HG03575 (cell line): ENCODE results near the gene UBTF.

ENCODE experiments used
- ATAC-seq: cut with Tn5 transposase; IDR thresholded peaks from one replicate; pipeline ENCODE4 v1.9.1; 2021; ENCODE audit not compliant: unreplicated experiment, insufficient number of reproducible peaks, low FRiP score; ENCODE audit errors: extremely low read depth

UBTF gene

GRCh38 chr17:44219616-44220212, at the start of gene UBTF:
Gene UBTF, minus strand, starts transcription at chr17:44219675. Its CDS starts 1,446 bp downstream, at chr17:44218229.
- no peak for ATAC-seq

DNA sequence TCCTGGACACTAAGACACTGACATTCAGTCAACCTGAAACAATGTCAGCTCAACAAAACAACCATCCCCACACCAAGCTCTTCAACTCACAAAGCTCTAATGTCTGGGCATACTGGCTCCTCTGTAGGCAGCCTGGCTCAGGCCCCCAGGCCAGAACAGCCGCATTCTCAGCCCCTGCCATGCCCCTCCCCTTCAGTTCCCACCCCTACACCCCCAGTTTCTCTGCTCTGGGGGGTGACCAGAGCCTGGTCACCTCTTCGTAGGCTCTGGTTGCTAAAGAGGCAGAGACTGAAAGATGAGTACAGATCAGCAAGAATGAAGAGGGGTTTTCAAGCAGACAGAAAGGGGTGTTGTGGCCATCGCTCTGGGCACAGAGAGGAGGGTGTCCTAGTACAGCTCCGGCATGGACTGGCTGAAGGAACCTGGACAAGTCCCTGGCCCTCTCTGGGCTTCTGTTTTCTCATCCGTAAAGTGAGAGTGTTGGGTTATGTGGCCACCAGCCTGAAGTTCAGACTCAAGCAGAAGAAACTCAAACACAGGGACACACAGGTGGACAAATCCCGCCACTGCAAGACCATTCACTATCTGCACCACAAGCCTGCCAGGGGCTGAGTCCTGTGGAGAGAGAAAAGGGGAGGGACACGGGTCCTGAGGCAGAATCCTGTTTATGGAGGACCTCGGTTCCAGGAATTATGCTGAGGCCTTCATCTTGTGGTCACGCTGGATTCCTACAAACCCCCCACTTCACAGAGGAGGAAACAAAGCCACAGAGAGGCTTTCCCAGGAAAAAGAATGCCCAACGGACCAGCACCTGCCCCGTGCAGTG, 49.4 kb upstream of the UBTF start:
- no peak for ATAC-seq

DNA sequence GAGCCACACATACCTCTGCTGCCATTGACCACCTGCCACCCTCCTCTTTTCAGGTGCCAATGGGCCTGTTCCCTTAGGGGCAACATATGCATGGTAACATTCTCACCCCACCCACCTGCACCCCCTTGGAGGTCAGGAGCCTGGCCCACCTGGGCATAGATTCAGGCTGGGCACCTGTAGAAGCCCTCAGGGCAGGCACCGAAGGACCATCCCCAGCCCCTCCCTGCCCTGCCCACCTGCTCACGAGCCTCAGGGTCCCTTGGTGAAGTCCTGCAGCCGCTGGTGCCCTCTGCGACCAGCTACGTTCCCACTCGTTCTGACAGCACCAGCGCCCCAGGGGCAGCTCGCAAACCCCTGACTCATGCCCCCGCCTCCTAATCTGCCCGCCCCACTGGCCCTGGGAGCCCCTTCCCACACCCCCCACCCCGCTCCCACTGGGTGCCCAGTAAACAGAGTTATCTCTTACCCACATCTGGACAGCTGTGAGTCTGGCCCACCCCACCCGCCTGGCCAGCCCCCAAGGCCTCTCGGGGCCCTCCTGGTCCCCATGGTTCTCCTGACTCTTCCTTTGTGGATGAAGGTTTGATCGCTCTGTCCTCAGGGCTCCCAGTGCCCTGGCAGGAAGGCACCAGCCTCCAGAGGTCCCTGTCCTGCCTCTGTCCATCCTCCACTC, 48.5 kb upstream of the UBTF start, which contains the start of gene SLC4A1:
TSS of gene SLC4A1 (minus strand) at position 318 of the 673 bp plus-strand sequence. CDS start 5,269 bp downstream, outside the sequence.
- ATAC-seq, result no peak

DNA sequence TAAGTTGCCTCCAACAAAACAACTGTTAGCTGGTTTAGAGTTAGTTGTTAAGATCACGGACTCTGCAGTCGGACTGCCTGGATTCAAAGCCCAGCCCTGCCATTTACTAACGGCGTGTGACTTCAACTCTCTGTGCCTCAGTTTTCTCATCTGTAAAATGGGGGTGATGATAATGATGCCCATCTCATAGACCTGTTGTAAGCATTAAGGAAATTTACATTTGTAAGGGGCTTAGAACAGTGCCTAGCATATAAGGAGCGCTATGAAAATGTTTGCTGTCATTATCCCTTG, 47.6 kb upstream of the UBTF start:
- no peak for ATAC-seq

DNA sequence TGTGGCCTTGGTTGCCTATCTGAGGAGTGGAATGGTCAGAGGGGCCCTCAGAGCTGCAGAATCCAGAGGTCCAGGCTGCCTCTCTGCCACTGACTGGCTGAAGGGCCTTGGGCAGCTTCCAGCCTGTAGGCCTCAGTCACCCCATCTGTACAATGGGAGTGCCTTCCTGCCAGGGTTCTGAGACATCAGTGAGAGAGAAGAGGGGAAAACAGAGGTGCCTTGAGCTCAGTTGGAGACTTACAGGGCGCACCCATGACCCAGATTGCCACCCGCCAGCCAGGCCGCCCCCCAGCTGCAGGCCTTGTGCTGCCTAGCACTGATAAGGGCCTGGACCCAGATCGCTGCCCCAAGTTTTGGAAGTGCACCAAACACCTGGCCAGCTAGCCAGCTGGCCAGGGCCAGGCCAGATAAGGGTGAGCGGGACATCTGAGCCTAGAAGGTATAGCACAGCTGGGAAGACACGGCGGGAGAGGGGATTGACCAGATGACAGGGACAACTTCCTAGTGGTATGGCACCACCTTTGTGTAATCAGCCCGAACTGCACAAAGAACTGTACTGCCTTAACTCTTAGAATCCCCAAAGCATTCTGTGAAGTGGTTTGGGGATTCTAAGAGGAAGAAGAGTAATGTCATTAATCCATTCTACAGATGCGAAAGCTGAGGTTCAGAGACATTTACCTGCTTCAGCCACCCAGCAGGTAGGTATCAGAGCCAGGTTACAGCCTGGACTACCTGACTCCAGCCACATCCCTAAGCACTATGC, 47.1 kb upstream of the UBTF start:
- ATAC-seq, result no peak

GRCh38 chr17:44263345-44263902, 43.9 kb upstream of the UBTF start:
- ATAC-seq, result no peak

GRCh38 chr17:44262654-44263225, 43.3 kb upstream of the UBTF start:
- ATAC-seq, result no peak

DNA sequence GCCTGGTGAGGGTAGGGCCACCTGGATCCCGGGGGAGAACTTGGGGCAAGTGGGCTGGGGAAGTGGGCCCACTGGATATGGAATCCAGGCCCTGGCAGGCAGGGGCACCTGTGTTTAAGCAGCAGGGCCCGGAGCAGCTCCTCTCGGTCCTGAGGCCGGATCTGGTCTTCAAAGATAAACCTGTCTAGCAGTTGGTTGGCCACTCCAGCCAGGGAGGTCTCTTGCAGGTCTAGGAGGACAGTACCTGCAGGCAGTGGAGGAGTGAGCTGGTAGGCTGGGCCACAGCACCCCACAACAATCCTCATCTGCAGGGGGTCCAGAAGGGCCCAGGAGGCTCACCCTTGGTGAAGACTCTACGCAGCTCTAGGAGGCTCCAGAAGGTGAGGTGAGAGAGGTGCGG, 40.8 kb upstream of the UBTF start:
- no peak for ATAC-seq

DNA sequence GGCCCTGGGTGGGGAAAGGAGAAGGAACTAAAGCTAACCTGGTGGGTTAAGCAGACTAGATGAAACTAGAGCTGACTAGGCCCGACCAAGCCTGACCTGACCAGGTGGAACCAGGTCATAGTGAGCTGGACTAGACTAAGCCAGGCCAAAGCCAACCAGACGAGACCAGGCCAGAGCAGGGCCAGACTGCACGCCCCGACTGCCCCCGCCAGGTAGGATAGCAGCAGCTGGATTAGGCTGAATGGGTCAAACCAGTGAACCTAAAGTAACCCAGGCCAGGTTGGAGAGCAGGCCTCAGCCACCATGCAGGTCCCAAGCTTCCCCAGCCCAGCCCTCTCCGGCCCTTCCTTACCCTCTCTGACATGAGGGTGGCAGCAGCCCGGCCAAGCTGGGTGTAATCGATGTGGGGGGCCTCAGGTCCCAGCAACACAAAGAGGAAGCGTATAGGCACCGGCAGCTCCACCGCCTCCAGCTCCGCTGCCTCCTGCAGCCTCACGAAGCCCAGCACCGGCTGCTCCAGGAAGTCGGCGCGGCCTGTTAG, 39.4 kb upstream of the UBTF start:
- no peak for ATAC-seq

DNA sequence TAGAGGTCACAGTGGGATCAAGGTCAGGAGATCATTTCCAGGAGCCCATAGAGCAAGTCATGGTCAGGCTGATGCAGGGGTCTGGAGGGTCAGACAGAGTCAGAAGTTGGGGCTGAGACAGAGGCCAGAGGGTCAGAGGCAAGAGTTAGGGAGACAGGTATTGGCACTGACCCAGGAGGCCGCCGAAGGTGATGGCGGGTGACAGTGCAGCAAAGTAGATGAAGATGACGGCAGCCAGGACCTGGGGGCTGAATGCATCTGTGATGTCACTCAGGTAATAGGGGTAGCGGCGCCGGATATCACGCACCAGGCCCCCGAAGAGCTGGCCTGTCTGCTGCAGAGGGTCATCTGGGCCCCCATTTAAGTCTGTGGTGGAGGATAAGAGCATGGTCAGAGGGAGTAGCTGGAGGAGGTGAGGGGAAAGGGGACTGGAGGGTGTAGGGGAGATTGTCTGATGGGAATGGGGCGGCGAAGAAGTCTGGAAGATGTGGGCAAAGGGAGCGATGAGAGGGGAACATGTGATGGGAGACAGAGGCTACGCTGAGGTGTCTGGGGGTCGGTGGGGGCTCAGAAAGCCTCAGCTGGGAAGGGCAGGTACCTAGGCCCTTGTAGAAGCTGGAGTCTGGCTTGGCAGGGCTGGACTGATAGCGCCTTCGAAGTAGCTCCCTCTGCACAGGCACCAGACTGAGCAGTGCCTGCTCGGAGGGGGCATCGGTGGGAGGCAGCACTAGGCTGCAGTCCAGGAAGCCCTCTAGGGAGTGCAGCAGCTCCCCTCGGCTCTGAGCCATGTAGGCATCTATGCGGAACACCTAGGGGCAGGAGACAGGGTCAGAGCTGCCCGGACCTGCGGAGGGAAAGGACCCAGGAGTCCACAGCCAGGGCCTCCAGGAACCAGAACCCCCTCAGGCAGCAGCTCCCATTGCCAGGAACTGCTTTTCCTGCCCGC, 38.6 kb upstream of the UBTF start:
- no peak for ATAC-seq

GRCh38 chr17:44256671-44257070, 37.2 kb upstream of the UBTF start:
- no peak for ATAC-seq

DNA sequence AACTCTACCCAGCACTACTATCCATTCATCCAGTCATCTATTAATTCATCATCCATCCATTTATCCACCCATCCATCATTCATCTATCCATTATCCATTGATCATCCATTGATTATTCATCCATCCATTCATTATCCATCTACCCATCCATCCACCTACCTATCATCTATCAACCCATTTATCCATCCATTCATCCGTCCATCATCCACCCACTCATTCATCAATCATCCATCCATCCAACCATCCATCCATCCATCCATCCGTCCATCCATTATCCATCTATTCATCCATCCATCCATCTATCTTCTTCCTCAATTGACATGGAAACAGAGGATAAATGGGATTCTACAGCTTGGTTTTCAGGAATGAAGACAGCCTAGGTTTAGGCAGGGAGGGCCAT, 36.4 kb upstream of the UBTF start:
- ATAC-seq, result no peak

GRCh38 chr17:44254361-44255095, 35.1 kb upstream of the UBTF start:
- ATAC-seq, result no peak

DNA sequence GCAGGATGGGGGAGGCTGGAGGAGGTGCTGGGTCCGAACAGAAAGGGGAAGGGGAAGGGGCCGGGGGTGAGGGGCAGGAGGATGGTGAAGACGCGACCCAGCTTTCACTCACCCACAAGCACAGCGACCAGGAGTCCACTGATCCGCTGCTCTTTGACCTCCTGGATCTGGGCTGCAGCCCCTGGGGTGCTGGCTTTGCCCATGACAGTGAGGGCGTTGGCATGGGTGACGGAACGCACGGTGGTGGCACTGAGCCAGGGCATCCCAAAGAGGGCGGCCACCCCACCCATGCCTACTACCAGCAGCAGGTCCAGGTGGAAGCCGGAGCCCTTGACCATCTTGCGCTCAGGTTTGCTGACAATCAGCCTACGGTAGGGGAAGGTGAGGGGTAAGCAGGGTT, 33.5 kb upstream of the UBTF start:
- no peak for ATAC-seq

DNA sequence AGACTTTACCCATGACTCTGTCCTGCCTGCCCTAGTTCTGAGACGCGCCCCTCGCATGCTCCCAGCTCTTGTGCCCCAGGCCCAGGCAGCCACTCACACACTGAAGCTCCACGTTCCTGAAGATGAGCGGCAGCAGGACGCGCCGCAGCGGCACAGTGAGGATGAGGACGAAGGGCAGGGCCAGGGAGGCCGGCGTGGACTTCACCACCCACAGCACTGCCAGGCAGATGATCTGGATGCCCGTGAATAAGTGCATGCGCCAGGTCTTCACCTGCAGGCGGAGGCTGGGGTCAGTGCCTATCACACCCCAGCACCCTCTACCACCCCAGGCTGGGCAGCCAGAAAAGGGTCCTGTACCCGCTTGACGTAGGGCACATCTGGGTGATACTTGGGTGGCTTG, 31.6 kb upstream of the UBTF start:
- ATAC-seq, result no peak

GRCh38 chr17:44249501-44250246, 30.2 kb upstream of the UBTF start:
- no peak for ATAC-seq
